Right lobe of liver (tissue), 6 donors: ENCODE data around the gene LRMDA. TPM values are rescaled to one million over a fixed set of nuclear protein-coding genes. Genes with fewer than 3 reads are reported as not detected.

Experiments
- ATAC-seq, 4 donors: fragments of 200-7000 bp; cut with Tn5 transposase; one replicate each; pipeline ENCODE4 v1.9.1; 2020; ENCODE audit warnings: mild to moderate bottlenecking in 4 of 4, moderate library complexity in 4 of 4
- DNase-seq, 3 donors: peaks; one replicate each; pipeline ENCODE4 v3.0.0-alpha.2; 2020
- H3K27ac ChIP-seq, 3 donors: fragments of 200-600 bp; one replicate each; pipeline ENCODE4 v1.8.0; 2022
- H3K27me3 ChIP-seq, 2 donors: fragments of 200-600 bp; one replicate each; pipeline ENCODE4 v1.8.0; 2022
- H3K36me3 ChIP-seq, 4 donors: fragments of 200-600 bp; sonication (generic) in 1 of 4; one replicate each; pipeline versions ENCODE4 v1.5.1 to v1.8.0; 2017 to 2022; ENCODE audit warnings: control low read depth in 1 of 4
- H3K4me1 ChIP-seq, 4 donors: fragments of 200-600 bp; sonication (generic) in 1 of 4; one replicate each; pipeline versions ENCODE4 v1.5.1 to v1.8.0; 2017 to 2022; ENCODE audit warnings: control low read depth in 1 of 4
- H3K4me3 ChIP-seq, 3 donors: fragments of 200-600 bp; one replicate each; pipeline ENCODE4 v1.8.0; 2022
- H3K9me3 ChIP-seq, 4 donors: fragments of 200-600 bp; sonication (generic) in 1 of 4; one replicate each; pipeline versions ENCODE4 v1.5.1 to v1.8.0; 2017 to 2022; ENCODE audit warnings: control low read depth in 1 of 4
- POLR2A ChIP-seq: fragments of 450-650 bp; IDR thresholded peaks from one replicate; pipeline ENCODE4 v1.6.1; 2017; ENCODE audit warnings: antibody characterized with exemption, mild to moderate bottlenecking
- WGBS: methylation state at CpG from one replicate; pipeline ENCODE4 v1.1.6; 2018; ENCODE audit warnings: low coverage, low lambda C conversion rate; ENCODE audit not compliant: insufficient coverage; ENCODE audit errors: missing lambda C conversion rate; 5-methylcytosine and 5-hydroxymethylcytosine counted together
- intact Hi-C, 2 donors: fragments of 100-400 bp; cut with DNase I; formaldehyde crosslinking; loops; one replicate each; pipeline versions ENCODE4 v1.11.2 to v1.14.1; 2022
- total RNA-seq, 6 experiments: library from RNA; depleted of rRNA in 2 of 6; stranded (reverse); fragments of >200 nt in 2 of 6; fragmentation: NEBNext Ultra II Directional in 3 of 6; extraction: Animal tissue kit (Norgen Biotek cat#: 25700) in 3 of 6; gene quantifications; one replicate each; pipeline versions ENCODE4 v1.1.0 to v1.2.4, GENCODE V29; 2016 to 2023
- TF ChIP-seq, protein P1 (sequence below), 4 donors: fragments of 200-600 bp in 3 of 4; fragments of 450-650 bp in 1 of 4; IDR thresholded peaks; one replicate each; pipeline versions ENCODE4 v1.5.1 to v1.8.0; 2016 to 2022; ENCODE audit warnings: antibody characterized with exemption in 4 of 4, mild to moderate bottlenecking in 2 of 4
- donor health status: DM: no; HTN: yes; CAD: no.
- donor health status: DM: no; HTN: no; CAD: no.
- donor health status: DM: no; HTN: no; CAD: no.
- donor health status: DM: no; HTN: yes; CAD: no.
- donor health status: DM: no; HTN: yes; CAD: no.

Gene LRMDA
- total RNA-seq, 6 experiments from 2014 or later = 9.9 to 19.9 (median 16.3) TPM

DNA sequence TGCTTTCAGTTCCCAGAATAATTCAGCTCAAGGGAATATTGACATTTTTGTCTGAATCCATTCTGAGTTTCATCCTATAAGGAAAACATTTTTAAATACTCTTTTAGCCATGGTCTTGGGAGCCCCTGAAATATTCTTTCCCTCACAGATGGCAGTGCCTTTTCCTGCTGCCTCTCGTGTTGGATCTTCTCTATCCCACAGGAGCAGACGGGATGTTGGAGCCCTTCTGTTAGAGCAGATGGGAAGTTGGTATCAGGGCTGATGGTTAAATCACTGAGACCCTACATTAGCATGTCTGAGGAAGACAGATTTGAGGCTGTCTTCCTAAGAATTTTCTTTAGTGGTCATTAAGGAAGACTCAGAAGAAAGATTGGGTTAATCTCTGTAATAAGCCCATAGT is 737.8 kb downstream of the LRMDA start:
- ATAC-seq = no peak
- TF ChIP-seq POLR2A = no peak
- TF ChIP-seq, protein P1, sequence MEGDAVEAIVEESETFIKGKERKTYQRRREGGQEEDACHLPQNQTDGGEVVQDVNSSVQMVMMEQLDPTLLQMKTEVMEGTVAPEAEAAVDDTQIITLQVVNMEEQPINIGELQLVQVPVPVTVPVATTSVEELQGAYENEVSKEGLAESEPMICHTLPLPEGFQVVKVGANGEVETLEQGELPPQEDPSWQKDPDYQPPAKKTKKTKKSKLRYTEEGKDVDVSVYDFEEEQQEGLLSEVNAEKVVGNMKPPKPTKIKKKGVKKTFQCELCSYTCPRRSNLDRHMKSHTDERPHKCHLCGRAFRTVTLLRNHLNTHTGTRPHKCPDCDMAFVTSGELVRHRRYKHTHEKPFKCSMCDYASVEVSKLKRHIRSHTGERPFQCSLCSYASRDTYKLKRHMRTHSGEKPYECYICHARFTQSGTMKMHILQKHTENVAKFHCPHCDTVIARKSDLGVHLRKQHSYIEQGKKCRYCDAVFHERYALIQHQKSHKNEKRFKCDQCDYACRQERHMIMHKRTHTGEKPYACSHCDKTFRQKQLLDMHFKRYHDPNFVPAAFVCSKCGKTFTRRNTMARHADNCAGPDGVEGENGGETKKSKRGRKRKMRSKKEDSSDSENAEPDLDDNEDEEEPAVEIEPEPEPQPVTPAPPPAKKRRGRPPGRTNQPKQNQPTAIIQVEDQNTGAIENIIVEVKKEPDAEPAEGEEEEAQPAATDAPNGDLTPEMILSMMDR (IDR thresholded peaks at IDR 0.05) = no peak
- Histone ChIP-seq H3K4me3 (no peak overlapping the region), H3K36me3 (no peaks in the 10 kb centered on the region), H3K27ac (no peak overlapping the region), H3K27me3 (no peaks in the 10 kb centered on the region), H3K9me3 (no peaks in the 10 kb centered on the region), H3K4me1 (no peaks in the 10 kb centered on the region)
- WGBS = 73% methylated on average over 2 of the region's 2 CpGs
- intact Hi-C loops = no loop called here
- no peak for DNase-seq

DNA sequence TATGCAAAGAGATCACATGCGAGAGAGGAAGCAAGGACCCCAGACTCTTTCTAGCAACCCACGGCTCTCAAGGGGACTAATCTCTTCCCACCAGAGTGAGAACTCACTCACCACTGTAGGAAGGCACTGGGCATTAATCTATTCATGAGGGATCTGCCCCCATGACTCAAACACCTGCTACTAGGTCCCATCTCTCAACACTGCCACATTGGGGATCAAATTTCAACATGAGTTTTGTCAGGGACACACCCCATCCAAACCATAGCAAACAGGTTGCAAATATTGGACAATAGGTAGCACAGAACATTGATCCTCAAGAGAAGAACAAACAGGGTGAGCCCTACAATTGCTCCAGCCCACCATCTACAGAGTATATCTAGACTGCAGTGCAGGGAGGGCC is 740.6 kb downstream of the LRMDA start:
- no peaks in the 10 kb centered on the region for H3K4me1 ChIP-seq
- intact Hi-C loops = no loop called here
- no peaks in the 10 kb centered on the region for H3K9me3 ChIP-seq
- TF ChIP-seq, protein P1 (IDR thresholded peaks at IDR 0.05) = no peak
- no peak for TF ChIP-seq POLR2A
- H3K27me3 ChIP-seq = no peaks in the 10 kb centered on the region
- DNase-seq (no peak), ATAC-seq (no peak)
- WGBS = 93% methylated on average over 2 of the region's 2 CpGs
- no peak overlapping the region for H3K27ac ChIP-seq
- no peak overlapping the region for H3K4me3 ChIP-seq
- H3K36me3 ChIP-seq = no peaks in the 10 kb centered on the region

DNA sequence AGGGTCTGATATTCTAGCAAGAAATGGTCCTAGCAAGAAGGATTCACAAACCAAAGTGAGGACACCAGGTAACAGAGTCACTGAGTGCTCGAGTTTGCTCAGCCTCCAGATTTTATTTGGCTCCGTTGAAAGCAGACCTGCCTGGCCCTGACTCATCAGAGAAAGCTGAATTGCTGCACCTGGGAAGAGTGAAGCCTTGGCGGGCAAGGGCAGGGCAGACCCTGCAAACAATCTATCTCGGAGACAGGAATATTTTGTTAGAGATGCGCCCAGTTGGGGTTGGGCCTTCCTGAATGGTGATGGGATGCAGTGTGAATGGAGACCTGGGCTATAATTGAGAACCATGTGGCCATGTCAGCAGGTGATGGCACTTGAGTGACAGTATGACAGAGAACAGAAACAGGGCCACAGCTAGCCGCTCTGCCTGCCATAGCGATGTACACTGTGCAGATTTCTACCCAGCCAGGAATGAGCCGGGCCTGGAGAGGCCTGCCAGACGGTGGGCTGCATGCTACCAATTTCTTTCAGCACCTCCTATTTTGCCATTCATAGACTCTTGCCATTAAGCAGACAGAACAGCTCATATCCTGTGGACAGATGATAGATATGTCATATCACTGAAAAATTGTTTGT is 744.2 kb downstream of the LRMDA start:
- no peak for ATAC-seq
- 85% methylated on average over 2 of the region's 9 CpGs for WGBS
- intact Hi-C loops = no loop called here

DNA sequence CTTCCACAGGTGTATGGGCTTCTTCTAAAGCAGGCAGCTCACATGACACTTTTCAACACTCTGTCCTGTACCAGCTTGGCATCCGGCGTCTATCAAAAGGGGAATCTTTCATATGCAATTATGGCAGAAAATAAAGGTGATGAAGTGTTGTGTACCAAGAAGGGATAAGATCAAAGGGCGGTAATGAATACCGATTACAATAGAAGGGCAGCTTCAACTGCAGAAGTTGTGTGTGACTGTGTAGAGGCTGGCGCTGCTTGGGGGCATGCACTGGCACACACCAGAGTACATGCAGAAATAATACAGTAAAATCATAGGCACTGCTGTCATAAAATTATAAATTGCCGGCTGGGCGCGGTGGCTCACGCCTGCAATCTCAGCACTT is 744.7 kb downstream of the LRMDA start:
- H3K36me3 ChIP-seq = no peaks in the 10 kb centered on the region
- H3K4me1 ChIP-seq = no peaks in the 10 kb centered on the region
- intact Hi-C loops = no loop called here
- H3K4me3 ChIP-seq = no peak overlapping the region
- WGBS = 98% methylated on average over 8 of the region's 9 CpGs
- no peak overlapping the region for H3K27ac ChIP-seq
- TF ChIP-seq, protein P1 (IDR thresholded peaks at IDR 0.05) = no peak
- TF ChIP-seq POLR2A = no peak
- DNase-seq (no peak), ATAC-seq (no peak)
- H3K27me3 ChIP-seq = no peaks in the 10 kb centered on the region
- H3K9me3 ChIP-seq = no peaks in the 10 kb centered on the region

More for the DNA sequence above, 744.2 kb downstream of the LRMDA start:
- Histone ChIP-seq H3K36me3 (no peaks in the 10 kb centered on the region), H3K4me1 (no peaks in the 10 kb centered on the region), H3K27me3 (no peaks in the 10 kb centered on the region), H3K27ac (no peak overlapping the region), H3K4me3 (no peak overlapping the region), H3K9me3 (no peaks in the 10 kb centered on the region)
- DNase-seq = no peak
- TF ChIP-seq POLR2A = no peak
- TF ChIP-seq, protein P1 (IDR thresholded peaks at IDR 0.05) = no peak

DNA sequence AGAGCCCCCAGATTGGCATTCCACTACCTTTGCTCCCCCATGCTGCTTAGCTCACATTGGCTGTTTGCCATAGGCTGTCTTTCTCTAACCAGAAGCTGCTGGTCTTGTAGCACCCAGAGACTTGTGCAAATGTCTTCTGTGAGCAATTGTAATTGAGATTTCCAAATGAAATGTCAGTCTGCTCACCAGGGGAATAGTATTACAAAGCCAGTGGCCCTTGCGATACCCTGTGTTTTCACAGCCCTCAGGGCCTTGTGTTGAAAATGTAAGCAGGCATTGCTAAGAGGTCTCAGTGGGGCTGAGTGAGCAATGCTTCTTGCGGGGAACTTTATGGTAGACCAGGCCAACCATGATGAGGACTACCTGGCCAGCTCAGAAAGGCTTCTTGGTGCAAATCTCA is 746.5 kb downstream of the LRMDA start:
- Histone ChIP-seq H3K4me1 (no peaks in the 10 kb centered on the region), H3K27ac (no peak overlapping the region), H3K36me3 (no peaks in the 10 kb centered on the region), H3K27me3 (no peaks in the 10 kb centered on the region), H3K9me3 (no peaks in the 10 kb centered on the region), H3K4me3 (no peak overlapping the region)
- no peak for TF ChIP-seq POLR2A
- TF ChIP-seq, protein P1 (IDR thresholded peaks at IDR 0.05) = no peak
- no peak for ATAC-seq
- WGBS = 100% methylated on average over 2 of the region's 2 CpGs
- intact Hi-C loops = no loop called here
- no peak for DNase-seq
